ENCODE measurements around the gene STXBP2. TPM values are rescaled to one million over a fixed set of nuclear protein-coding genes. Genes with fewer than 3 reads are reported as not detected.

The STXBP2 gene
- total RNA-seq, 2 experiments from 2014 or later, result 75.2 to 83.0 TPM

GRCh38 chr19:7645163-7645562 lies 8.3 kb downstream of the STXBP2 start:
- DNase-seq, result no peak
- POLR2A ChIA-PET, result interaction anchor here (0.9 kb wide), 1 partner anchor 186 kb away, joined by 3 read pairs; no protein-coding TSS in a partner anchor
- H3K27ac Mint-ChIP-seq, result no peak overlapping the region
- H3K9me3 Mint-ChIP-seq (ENCODE audit: low read depth), result peaks cover 2% of the 10 kb centered on the region
- H3K27me3 Mint-ChIP-seq, result no peaks in the 10 kb centered on the region
- intact Hi-C loops (cut with DNase I, micrococcal nuclease), result no loop called here
- H3K4me1 Mint-ChIP-seq, result no peaks in the 10 kb centered on the region
- ATAC-seq, result no peak
- CTCF ChIA-PET, result interaction anchor here (0.6 kb wide), 1 partner anchor 339 kb away, joined by 4 read pairs; no protein-coding TSS in a partner anchor
- H3K4me3 Mint-ChIP-seq, result no peak overlapping the region
- H3K36me3 Mint-ChIP-seq (ENCODE audit: low read depth), result peaks cover 6% of the 10 kb centered on the region

- Mint-ChIP-seq H3K4me1 (no peaks in the 10 kb centered on the region), H3K4me3 (no peak overlapping the region), H3K36me3 (ENCODE audit: low read depth) (peaks cover 4% of the 10 kb centered on the region), H3K27ac (no peak overlapping the region), H3K27me3 (no peaks in the 10 kb centered on the region), H3K9me3 (ENCODE audit: low read depth) (no peaks in the 10 kb centered on the region)
- ChIA-PET POLR2A (no interaction called here), CTCF (interaction anchor here (0.6 kb wide), 1 partner anchor 339 kb away, joined by 4 read pairs; no protein-coding TSS in a partner anchor)
- DNase-seq (no peak), ATAC-seq (no peak)
- intact Hi-C loops (cut with DNase I, micrococcal nuclease), result no loop called here
Measured at GRCh38 chr19:7645656-7646425, 8.9 kb downstream of the STXBP2 start.

GRCh38 chr19:7646426-7646700 lies 9.5 kb downstream of the STXBP2 start:
- Mint-ChIP-seq H3K27ac (no peak overlapping the region), H3K9me3 (ENCODE audit: low read depth) (no peaks in the 10 kb centered on the region), H3K4me3 (no peak overlapping the region), H3K36me3 (ENCODE audit: low read depth) (peaks cover 4% of the 10 kb centered on the region), H3K27me3 (no peaks in the 10 kb centered on the region), H3K4me1 (no peaks in the 10 kb centered on the region)
- ATAC-seq (no peak), DNase-seq (no peak)
- intact Hi-C loops (cut with DNase I, micrococcal nuclease), result no loop called here
- ChIA-PET POLR2A (no interaction called here), CTCF (no interaction called here)

GRCh38 chr19:7647156-7647555 lies 10.2 kb downstream of the STXBP2 start:
- intact Hi-C loops (cut with DNase I, micrococcal nuclease), result no loop called here
- ChIA-PET CTCF (no interaction called here), POLR2A (no interaction called here)
- DNase-seq (no peak), ATAC-seq (no peak)
- Mint-ChIP-seq H3K4me1 (peaks cover 2% of the 10 kb centered on the region), H3K9me3 (ENCODE audit: low read depth) (no peaks in the 10 kb centered on the region), H3K27ac (no peak overlapping the region), H3K27me3 (no peaks in the 10 kb centered on the region), H3K4me3 (no peak overlapping the region), H3K36me3 (ENCODE audit: low read depth) (peaks cover 4% of the 10 kb centered on the region)

- DNase-seq (no peak), ATAC-seq (no peak)
- Mint-ChIP-seq H3K27ac (no peak overlapping the region), H3K4me1 (peaks cover 8% of the 10 kb centered on the region), H3K4me3 (no peak overlapping the region), H3K27me3 (no peaks in the 10 kb centered on the region), H3K9me3 (ENCODE audit: low read depth) (no peaks in the 10 kb centered on the region), H3K36me3 (ENCODE audit: low read depth) (peaks cover 4% of the 10 kb centered on the region)
- POLR2A ChIA-PET, result interaction anchor here (0.7 kb wide), 1 partner anchor 707 kb away, joined by 8 read pairs; no protein-coding TSS in a partner anchor
- CTCF ChIA-PET, result interaction anchor here (0.7 to 1.4 kb wide), 5 partner anchors 33 to 221 kb away, joined by 3 to 5 read pairs (median 3); partner anchors contain the start of gene TRAPPC5
- intact Hi-C loops (cut with DNase I, micrococcal nuclease), result no loop called here
Measured at GRCh38 chr19:7648265-7649014, 11.5 kb downstream of the STXBP2 start.

GRCh38 chr19:7650148-7650547 lies 13.2 kb downstream of the STXBP2 start:
- ATAC-seq, result no peak
- Mint-ChIP-seq H3K9me3 (ENCODE audit: low read depth) (no peaks in the 10 kb centered on the region), H3K4me3 (no peak overlapping the region), H3K27me3 (no peaks in the 10 kb centered on the region), H3K27ac (no peak overlapping the region), H3K36me3 (ENCODE audit: low read depth) (no peaks in the 10 kb centered on the region), H3K4me1 (peaks cover 8% of the 10 kb centered on the region)
- DNase-seq, result no peak
- intact Hi-C loops (cut with DNase I, micrococcal nuclease), result no loop called here
- CTCF ChIA-PET, result interaction anchor here (3.3 kb wide), 1 partner anchor 150 kb away, joined by 24 read pairs; no protein-coding TSS in a partner anchor
- POLR2A ChIA-PET, result no interaction called here

GRCh38 chr19:7652061-7652641 lies 15.2 kb downstream of the STXBP2 start:
- Mint-ChIP-seq H3K4me3 (peak overlapping the region; percentile 37), H3K27ac (peak overlapping the region; percentile 61), H3K9me3 (ENCODE audit: low read depth) (no peaks in the 10 kb centered on the region), H3K36me3 (ENCODE audit: low read depth) (no peaks in the 10 kb centered on the region), H3K27me3 (no peaks in the 10 kb centered on the region), H3K4me1 (peaks cover 17% of the 10 kb centered on the region)
- DNase-seq (peak; percentile 92), ATAC-seq (peak; percentile 85)
- intact Hi-C loops (cut with DNase I, micrococcal nuclease), result loop anchor here (1.0 to 2.0 kb wide), 4 partner anchors 27 to 149 kb away; partner anchors contain the start of gene TRAPPC5 (in 1 of the 2)
- ChIA-PET CTCF (interaction anchor here (0.6 to 3.3 kb wide), 10 partner anchors 8 to 199 kb away, joined by 3 to 24 read pairs (median 6); partner anchors contain the start of genes PET100, STXBP2, TRAPPC5 and XAB2), POLR2A (interaction anchor here (0.5 to 0.6 kb wide), 3 partner anchors 48 to 704 kb away, joined by 4 to 6 read pairs (median 4); no protein-coding TSS in a partner anchor)

- no peak for ATAC-seq
- DNase-seq, result no peak
- ChIA-PET CTCF (interaction anchor here (0.7 to 1.2 kb wide), 3 partner anchors 24 to 86 kb away, joined by 3 to 4 read pairs (median 3); partner anchors contain the start of gene TRAPPC5), POLR2A (interaction anchor here (0.6 kb wide), 1 partner anchor 9 kb away, joined by 3 read pairs; no protein-coding TSS in a partner anchor)
- Mint-ChIP-seq H3K9me3 (ENCODE audit: low read depth) (no peaks in the 10 kb centered on the region), H3K27ac (no peak overlapping the region), H3K4me1 (peaks cover 31% of the 10 kb centered on the region), H3K36me3 (ENCODE audit: low read depth) (no peaks in the 10 kb centered on the region), H3K4me3 (no peak overlapping the region), H3K27me3 (no peaks in the 10 kb centered on the region)
- intact Hi-C loops (cut with DNase I, micrococcal nuclease), result no loop called here
Measured at GRCh38 chr19:7654401-7654800, 17.5 kb downstream of the STXBP2 start.

GRCh38 chr19:7655581-7655980 lies 18.7 kb downstream of the STXBP2 start:
- DNase-seq (no peak), ATAC-seq (no peak)
- Mint-ChIP-seq H3K27ac (no peak overlapping the region), H3K4me1 (peaks cover 31% of the 10 kb centered on the region), H3K36me3 (ENCODE audit: low read depth) (no peaks in the 10 kb centered on the region), H3K27me3 (no peaks in the 10 kb centered on the region), H3K9me3 (ENCODE audit: low read depth) (no peaks in the 10 kb centered on the region), H3K4me3 (no peak overlapping the region)
- intact Hi-C loops (cut with DNase I, micrococcal nuclease), result no loop called here
- POLR2A ChIA-PET, result interaction anchor here (0.5 to 0.6 kb wide), 2 partner anchors 20 to 249 kb away, joined by 3 read pairs; no protein-coding TSS in a partner anchor
- CTCF ChIA-PET, result interaction anchor here (0.7 to 1.4 kb wide), 3 partner anchors 25 to 290 kb away, joined by 3 read pairs; partner anchors contain the start of gene TRAPPC5

- Mint-ChIP-seq H3K36me3 (ENCODE audit: low read depth) (no peaks in the 10 kb centered on the region), H3K27ac (peak overlapping the region; percentile 37), H3K9me3 (ENCODE audit: low read depth) (no peaks in the 10 kb centered on the region), H3K4me1 (peaks cover 28% of the 10 kb centered on the region), H3K27me3 (no peaks in the 10 kb centered on the region), H3K4me3 (no peak overlapping the region)
- intact Hi-C loops (cut with DNase I, micrococcal nuclease), result no loop called here
- ATAC-seq, result peak; percentile 72
- POLR2A ChIA-PET, result no interaction called here
- peak; percentile 74 for DNase-seq
- CTCF ChIA-PET, result interaction anchor here (1.1 to 2.1 kb wide), 3 partner anchors 12 to 24 kb away, joined by 4 to 8 read pairs (median 4); partner anchors contain the start of genes RETN and TRAPPC5
Measured at GRCh38 chr19:7657131-7657751, 20.3 kb downstream of the STXBP2 start.
